Measurements from ENCODE around the gene IPPK.

DNA sequence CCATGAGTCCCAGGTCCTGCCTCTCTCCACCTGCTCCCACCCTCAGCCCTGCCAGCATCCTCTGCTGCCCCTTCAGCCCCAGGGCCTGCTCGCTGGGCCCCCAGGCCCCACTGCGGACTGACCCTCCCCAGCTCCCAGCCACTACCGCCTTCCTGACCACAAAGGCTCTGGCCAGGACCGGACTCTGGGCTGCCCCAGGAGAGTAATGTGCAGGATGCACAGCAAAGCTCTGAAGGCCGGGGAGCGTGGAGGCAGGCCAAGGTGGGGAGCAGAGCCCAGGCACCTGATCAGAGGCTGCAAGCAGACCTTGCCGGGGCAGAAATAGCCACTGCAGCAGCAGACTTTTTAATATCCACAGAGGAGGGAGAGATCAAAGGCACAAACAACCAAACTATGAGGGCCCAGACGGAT, 27.9 kb downstream of the IPPK start:
- no peak for TF ChIP-seq CTCF (IDR thresholded peaks at IDR 0.05)
- TF ChIP-seq POLR2A (IDR thresholded peaks at IDR 0.05), result no peak

All from lower leg skin (tissue), 3 donors.